Body of pancreas (tissue), 4 donors: ENCODE results near the gene MAGEF1.

Source experiments
- POLR2A ChIP-seq, 3 donors: fragments of 450-650 bp; IDR thresholded peaks; one replicate each; pipeline ENCODE4 v1.6.1; 2016; ENCODE audit warnings: antibody characterized with exemption in 3 of 3, mild to moderate bottlenecking in 2 of 3
- TF ChIP-seq, protein P1 (sequence below), 7 experiments: fragments of 450-650 bp in 4 of 7; fragments of 200-600 bp in 3 of 7; sonication (generic) in 3 of 7; IDR thresholded peaks; one replicate each; pipeline ENCODE4 v1.5.1; 2016 to 2019; ENCODE audit warnings: antibody characterized with exemption in 7 of 7

DNA sequence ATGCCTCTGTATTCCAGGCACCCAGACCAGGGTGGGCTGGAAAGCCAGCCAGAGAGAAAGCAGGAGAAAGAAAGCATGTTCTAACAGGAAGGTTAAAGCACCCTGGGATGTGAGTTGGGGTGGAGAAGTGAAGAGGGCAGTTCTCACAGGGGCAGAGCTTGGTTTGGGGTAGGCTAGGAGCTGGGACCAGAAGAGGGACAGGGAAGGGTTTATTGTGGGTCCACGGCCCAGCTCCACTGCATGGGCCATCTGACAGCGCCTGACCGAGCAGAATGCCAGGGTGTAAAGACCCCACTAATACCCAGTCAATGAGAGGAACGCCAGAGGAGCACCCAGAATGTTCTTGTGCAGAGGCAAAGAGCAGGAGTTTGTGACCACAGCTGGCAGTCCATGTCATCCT lies 27.1 kb upstream of the MAGEF1 start:
- TF ChIP-seq, protein P1, sequence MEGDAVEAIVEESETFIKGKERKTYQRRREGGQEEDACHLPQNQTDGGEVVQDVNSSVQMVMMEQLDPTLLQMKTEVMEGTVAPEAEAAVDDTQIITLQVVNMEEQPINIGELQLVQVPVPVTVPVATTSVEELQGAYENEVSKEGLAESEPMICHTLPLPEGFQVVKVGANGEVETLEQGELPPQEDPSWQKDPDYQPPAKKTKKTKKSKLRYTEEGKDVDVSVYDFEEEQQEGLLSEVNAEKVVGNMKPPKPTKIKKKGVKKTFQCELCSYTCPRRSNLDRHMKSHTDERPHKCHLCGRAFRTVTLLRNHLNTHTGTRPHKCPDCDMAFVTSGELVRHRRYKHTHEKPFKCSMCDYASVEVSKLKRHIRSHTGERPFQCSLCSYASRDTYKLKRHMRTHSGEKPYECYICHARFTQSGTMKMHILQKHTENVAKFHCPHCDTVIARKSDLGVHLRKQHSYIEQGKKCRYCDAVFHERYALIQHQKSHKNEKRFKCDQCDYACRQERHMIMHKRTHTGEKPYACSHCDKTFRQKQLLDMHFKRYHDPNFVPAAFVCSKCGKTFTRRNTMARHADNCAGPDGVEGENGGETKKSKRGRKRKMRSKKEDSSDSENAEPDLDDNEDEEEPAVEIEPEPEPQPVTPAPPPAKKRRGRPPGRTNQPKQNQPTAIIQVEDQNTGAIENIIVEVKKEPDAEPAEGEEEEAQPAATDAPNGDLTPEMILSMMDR (IDR thresholded peaks at IDR 0.05) = no peak
- no peak for TF ChIP-seq POLR2A (IDR thresholded peaks at IDR 0.05)
